ENCODE results near the gene HTR2A.

HTR2A gene

DNA sequence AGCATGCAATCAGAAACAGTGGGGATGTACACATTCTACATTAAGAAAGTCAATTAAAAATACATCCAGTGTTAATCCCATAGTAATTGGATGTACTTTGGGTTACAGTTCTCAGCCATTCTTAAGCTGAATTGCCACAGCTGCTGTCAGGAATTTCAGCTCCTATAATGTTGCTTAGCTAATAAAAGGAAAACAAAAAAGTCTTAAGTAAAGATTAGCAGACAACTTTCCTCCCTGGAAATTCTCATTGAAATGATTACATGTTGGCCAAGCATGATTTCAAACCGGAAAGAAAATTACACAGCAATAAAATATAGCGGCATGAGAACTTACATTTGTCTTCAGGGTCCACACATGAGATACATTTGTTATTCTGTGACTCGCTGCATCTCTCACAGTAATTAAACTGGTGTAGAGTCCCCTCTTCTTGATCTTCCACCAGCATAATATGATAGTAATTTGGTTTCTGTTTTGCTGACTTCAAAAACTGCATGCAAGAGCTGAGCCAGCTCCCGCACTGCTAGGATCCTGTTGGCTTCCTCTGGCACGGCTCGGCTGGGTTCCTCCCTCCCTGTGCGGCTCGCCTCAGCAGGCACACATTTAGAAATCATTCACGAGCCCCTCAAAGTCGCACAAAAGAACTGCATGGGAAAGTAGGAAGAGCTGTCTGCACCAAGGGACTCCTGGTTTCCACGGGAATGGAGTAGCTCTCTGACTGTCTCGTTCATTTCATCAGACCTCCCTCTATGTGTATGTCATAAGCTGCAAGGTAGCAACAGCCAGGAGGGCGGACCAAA, at the start of gene HTR2A:
Gene HTR2A, minus strand, starts transcription at position 713 of the 797 bp plus-strand sequence. CDS start 1,147 bp downstream, outside the sequence.
- no peak for DNase-seq (ENCODE audit: low read depth in 4 of 4, low spot score in 1 of 4)

DNA sequence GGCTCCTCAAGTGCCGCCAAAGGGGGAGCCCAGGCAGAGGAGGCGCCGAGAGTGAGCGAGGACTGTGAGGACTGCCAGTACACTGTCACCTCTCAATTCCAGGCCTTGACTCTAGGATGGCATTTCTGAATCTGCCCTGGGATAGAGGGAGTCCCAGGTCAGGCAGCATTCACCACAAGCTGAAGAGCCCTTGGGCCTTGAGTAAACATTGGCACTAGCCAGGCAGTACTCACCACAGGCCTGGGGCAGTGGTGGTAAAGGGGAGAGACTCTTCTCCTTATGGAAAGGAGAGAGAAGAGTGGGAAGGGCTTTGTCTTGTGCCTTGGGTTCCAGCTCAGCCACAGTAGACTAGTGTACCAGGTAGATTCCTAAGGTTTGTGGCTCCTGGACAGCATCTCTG, 39.7 kb upstream of the HTR2A start:
- no peak for DNase-seq (ENCODE audit: low read depth in 4 of 4, low spot score in 1 of 4)

DNA sequence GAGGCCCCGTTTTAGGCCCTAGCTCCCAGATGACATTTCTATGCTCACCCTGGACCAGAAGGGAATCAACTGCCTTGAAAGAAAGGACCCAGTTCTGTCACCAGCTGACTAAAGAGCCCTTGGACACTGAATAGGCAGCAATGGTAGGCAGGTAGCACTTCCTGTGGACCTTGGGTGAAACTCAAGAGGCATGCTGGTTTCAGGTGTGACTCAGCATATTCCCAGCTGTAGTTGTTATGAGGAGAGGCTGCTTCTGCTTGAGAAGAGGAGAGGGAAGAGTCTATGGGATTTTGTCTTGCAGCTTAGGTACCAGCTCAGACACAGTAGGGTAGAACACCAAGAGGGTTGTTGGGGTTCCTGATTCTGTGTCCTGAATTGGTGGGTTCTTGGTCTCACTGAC, 37.9 kb upstream of the HTR2A start:
- no peak for DNase-seq (ENCODE audit: low read depth in 4 of 4, low spot score in 1 of 4)

DNA sequence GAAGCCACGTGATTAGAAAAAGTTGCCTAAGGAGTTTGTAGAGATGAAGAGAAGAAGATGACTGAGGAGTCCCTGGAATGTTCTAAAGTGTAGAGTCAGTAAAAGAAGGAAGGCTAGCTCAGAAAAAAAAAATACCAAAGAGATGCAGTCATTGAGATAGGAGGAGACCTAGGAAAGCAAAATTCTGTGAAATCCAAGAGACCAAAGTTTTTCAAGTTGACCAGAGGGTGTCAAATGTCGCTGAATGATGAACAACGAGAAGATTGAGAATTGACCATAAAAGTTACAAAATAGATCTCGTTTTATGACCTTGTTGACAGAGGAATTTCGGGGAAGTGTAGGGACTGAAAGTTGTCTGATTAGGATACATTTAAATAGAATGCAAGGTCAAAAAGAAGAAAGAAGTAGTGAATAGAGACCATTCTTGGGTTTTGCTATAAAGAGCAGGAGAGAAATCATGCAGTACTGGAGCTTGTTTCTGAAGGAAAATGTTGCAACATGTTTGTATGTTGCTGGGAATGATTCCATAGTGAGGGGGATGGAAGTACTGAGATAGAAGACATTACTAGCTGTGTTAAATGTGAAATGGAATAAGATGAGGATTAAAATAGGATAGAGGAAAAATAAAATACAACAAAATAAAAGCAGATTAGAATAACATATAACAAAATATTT, 30.2 kb upstream of the HTR2A start:
- DNase-seq (ENCODE audit: low read depth in 4 of 4, low spot score in 1 of 4): no peak

DNA sequence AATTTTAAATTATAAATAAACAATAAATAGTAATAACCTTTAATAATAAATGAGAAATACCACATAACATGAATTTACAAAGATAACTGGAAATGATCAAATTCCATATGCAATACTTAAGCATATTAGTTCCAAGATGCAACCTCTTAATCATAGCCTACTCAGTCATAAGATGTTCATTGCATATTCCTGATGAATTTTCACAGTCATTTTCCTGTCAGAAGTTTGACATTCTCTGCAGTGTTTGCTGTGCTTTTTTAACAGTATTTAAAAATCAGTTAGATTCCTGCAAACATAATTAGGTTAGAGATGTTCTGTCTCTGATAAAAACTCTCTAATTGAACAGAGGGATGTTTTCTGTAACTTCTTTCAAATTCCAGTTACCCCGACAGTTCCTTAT, 28.6 kb upstream of the HTR2A start:
- DNase-seq (ENCODE audit: low read depth in 4 of 4, low spot score in 1 of 4): no peak

DNA sequence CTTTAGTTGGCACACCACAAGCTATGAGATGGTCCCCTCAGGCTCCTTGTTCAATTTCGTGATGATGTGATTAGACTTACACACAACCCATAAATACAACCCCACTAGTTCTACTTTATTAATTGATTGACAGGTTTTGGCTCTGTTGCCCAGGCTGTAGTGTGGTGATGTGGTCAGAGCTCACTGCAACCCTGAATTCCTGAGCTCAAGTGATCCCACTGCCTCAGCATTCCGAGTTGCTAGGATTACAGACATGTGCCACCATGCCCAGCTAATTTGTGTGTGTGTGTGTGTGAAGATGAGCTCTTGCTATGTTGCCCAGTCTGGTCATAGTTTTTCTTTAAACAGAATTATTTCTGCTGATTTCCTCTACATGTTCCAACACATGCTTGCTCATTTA, 17.5 kb upstream of the HTR2A start:
- no peak for DNase-seq (ENCODE audit: low read depth in 4 of 4, low spot score in 1 of 4)

DNA sequence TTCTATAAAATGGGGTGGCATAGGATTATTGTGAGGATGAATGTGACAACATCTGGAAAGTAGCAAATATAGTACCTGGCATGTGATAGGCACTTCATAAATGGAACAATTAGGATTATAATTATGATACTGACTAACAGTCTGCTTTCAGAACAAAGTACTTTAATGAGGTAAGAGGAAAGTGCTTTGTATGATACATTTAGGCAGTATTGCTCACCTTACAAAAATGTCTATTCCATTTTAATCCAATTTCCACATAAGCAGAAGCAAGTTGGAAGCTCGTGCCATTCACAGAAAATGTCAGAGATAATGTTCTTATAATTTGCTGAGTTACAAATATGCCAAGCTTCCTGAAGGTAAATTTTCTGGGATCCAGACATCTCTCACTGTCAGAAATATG, 16.9 kb upstream of the HTR2A start:
- DNase-seq (ENCODE audit: low read depth in 4 of 4, low spot score in 1 of 4): no peak

DNA sequence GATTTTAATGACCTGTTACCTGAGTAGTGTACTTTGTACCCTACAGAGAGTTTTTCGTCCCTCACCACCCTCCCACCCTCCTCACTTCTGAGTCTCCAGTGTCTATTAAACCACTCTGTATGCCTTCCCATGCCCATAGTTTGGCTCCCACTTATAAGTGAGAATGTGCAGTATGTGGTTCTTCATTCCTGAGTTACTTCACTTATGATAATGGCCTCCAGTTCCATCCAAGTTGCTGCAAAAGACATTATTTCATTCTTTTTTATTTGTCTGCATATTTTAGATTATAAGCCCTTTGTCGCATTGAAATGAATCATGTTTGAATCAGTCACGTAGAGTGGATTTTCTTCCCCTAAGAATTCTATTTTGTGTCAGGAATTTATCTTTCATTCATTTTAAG, 12.2 kb upstream of the HTR2A start:
- no peak for DNase-seq (ENCODE audit: low read depth in 4 of 4, low spot score in 1 of 4)

DNA sequence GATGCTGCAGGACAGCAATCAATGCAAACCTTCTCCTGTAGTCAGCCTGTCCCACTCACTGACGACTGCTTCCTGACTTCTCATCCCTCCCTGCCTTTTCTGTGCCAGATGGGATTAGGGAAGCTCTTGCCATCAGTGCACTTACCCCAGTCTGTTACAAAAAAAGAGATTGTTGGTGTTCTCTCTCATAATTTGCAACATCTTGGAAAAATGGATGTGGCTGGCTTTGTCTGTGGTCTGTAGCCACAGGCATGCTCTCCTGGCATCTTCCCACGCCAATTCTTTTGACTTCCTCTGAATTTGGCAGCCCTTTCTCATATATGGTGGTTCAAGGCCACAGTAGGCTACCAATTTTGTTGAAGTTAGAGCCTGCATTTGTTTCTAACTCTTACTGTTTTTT, 11.6 kb upstream of the HTR2A start:
- DNase-seq (ENCODE audit: low read depth in 4 of 4, low spot score in 1 of 4): no peak

DNA sequence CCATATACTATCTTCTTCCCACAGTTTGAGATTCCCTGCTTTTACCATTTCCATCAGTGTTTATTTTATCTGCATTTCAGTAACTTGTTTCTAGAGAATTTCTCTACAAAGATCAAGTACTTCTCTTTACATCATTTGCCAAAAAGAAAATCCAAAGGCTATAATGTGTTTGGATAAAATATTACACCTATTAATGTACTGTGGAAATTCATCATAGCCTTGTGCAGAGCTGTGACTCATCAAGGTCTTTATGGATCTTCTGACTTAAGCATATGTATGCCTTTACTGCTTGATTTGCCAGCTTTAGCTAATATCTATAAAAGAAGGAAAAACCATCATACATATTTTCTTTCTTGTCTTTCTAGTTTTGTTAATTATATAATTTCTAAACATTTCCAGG, 9.6 kb upstream of the HTR2A start:
- no peak for DNase-seq (ENCODE audit: low read depth in 4 of 4, low spot score in 1 of 4)

DNA sequence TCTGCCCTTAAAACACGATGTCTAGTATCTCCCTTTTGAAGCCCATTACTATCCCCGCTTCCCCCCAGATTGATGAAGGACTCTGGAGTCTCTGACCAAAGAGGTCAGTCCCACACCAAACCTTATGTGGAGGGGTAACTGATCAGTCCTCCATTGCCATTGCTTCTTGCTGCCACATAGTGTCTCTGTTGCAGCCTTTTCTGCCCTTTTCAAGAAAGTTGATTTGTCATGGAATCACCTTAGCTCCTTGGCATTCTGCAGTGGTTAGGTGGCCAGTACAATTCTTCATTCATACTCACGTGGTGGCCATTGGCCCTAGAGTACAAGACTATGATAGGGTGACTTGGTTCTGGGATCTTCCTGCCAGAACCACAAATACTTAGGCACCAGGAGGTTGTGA, 8.4 kb upstream of the HTR2A start:
- DNase-seq (ENCODE audit: low read depth in 4 of 4, low spot score in 1 of 4): no peak

DNA sequence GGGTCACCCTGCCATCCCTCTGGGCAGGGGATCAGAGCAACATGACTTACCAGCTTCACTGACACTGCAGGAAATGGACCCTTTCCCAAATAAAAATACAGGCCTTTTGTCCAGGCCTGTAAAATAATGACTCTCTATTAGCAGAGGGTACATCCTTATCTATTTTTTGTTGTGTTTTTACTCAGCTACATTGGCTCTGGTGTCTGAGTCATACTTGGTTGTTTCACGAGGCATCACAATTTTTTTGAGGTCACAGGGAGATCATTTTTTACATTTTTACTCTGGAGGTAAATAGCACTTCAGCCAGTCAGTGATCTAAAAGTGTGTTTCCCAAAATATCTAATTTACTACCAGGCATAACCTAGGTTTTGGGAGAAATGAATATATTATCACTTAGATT, 6.9 kb upstream of the HTR2A start:
- no peak for DNase-seq (ENCODE audit: low read depth in 4 of 4, low spot score in 1 of 4)

DNA sequence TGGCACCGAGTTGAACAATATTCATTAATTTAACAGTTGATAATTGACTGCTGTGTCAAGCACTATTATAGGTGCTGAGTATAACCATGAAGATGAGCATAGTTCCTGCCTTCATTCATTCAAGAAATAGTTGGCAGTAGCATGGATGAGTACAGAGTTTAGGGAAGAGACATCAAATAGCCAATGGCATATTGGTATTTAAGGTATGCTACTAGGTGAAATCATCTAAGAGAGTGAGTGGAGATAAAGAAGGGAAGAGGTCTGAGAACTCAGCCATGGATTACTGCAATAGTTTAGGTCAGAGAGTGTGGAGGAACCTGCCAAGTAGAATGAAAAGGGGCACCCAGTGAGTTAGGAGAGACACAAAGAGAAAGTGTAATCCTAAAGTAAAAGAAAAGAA, 4.9 kb upstream of the HTR2A start:
- no peak for DNase-seq (ENCODE audit: low read depth in 4 of 4, low spot score in 1 of 4)

DNA sequence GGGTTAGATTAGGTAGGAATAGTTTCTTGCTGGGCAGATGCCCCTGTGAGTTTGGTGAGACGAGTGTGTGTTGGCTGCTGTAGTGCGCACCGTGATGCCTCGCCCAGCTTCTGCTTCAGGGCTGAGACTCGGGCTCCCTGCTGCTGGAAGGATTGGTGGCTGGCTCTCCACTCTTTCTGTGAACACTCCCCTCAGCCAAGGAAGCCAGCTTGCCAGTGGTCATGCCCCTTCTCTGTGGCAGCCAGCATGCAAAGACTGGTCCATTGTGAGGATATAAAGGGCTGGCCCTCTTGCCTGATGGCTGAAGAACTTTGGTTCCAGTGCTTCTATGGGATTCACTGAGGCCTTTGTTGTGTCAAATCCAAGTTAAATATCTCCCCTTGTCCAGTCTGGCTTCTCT, 2.9 kb upstream of the HTR2A start:
- no peak for DNase-seq (ENCODE audit: low read depth in 4 of 4, low spot score in 1 of 4)

DNA sequence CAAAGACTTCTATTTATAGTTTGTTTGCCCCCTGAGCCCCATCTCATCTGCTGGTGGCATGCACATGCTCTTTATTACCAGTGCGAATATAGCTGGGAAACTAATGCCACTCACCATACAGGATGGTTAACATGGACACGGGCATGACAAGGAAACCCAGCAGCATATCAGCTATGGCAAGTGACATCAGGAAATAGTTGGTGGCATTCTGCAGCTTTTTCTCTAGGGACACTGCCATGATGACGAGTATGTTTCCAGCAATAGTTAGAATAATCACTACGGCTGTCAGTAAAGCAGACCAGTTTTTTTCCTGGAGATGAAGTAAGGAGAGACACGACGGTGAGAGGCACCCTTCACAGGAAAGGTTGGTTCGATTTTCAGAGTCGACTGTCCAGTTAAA, 1.5 kb downstream of the HTR2A start:
- DNase-seq (ENCODE audit: low read depth in 4 of 4, low spot score in 1 of 4): no peak

DNA sequence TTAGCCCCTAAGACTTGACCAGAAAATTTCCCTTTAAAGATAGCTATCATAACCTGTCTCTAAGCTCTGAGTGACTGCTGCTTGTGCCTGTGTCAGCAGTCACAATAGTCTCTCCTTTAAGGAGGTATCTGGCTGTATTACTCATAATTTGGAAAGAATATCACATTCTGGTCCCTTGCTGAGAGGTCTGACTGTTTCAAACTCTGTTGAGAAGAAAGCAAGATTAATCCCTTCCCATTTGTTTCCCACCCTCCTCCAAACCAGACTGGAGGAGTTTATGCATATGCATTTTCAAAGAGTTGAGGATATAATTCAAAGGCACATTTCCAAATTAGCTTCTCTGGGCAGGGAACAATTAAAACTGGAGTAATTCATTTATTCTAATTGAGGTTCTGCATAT, 2.3 kb downstream of the HTR2A start:
- no peak for DNase-seq (ENCODE audit: low read depth in 4 of 4, low spot score in 1 of 4)

DNA sequence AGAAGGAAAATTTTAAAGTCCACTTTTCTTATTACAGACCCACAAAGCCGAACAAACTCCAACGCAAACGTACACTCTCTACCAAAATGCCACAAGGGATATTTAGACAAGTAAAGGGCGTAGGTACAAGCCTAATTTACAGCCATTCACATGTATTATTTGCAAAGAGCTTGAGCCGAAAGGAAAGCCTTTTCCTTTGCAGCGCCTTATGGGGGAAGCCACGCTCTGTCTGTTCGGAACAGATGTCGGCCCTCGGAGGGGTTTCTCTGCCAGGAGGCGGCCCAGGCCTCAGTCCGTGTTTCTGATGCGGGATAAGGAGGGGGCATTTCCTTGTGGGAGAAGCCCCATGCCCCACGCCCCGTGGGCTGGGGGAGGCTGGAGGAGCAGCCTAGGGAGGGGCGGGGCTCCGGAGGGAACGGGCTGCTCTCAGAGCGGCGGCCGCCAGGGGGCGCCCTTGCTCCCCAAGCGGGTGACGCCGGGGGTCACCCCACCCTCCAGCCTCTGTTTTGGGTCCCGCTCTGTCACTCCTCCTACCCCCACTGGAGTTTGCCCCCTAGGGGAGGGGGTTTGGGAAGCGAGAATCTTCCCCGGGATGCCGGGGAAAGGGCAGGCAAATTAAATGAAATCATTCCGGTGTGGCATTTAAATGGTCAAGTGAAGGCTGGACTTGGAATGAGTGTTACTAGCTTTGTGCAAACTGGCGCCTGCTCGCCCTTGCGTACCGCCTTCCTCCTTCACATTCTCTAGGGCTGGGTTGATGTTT, 2.9 kb downstream of the HTR2A start:
- peak; percentile 5 to 60 (median 42) for DNase-seq (ENCODE audit: low read depth in 4 of 4, low spot score in 1 of 4)

DNA sequence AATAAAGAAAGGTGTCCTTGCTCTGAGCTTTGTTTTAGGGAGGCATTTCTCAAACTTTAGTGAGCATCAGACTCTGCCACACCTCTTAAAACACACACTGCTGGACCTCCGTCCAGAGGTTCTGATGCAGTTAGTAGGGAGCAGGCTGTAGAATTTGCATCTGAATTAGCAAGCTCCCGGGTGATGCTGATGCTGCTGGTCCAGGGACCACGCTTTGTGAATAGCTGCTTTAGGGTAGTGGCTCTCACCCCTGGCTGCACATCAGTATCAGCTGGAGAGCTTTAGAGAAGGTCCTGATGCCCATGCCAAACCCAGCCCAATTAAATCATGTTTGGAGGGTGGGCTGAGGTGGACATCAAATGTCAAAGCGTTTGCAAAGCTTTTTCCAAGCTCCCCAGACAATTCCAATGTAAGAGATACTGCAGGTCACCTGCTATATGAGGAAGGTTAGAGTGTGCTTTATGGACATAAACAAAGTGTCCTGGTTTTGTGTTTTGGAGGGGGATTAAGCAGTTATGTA, 3.6 kb downstream of the HTR2A start:
- no peak for DNase-seq (ENCODE audit: low read depth in 4 of 4, low spot score in 1 of 4)

DNA sequence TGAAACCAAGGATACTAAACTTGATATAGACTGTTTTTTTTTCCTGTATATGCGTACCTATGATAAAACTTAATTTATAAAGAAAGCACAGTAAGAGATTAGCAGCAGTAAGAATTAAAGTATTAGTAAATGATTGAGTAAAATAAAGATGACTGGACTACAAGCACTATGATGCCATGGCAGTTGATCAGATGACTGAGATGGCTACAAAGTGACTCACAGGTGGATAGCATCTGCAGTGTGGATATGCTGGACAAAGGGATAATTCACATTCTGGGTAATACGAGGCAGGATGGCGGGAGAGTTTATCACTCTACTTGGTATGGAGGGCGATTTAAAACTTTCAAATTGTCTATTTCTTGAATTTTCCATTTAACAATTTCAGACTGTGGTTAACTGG, 11.8 kb downstream of the HTR2A start:
- no peak for DNase-seq (ENCODE audit: low read depth in 4 of 4, low spot score in 1 of 4)

DNA sequence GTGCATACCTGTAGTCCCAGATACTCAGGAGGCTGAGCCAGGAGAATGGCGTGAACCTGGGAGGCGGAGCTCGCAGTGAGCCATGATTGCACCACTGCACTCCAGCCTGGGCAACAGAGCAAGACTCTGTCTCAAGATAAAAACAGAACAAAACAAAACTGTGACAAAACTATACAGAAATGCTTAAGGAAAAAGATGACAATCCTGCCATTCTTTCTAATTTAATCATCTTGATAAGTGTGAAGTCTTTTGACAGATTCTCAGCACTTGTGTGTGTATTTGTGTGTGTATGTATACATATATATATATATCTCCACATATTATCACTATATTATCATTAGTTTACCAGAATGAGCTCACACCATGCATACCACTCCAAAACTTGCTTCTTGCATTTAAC, 12.3 kb downstream of the HTR2A start:
- no peak for DNase-seq (ENCODE audit: low read depth in 4 of 4, low spot score in 1 of 4)

DNA sequence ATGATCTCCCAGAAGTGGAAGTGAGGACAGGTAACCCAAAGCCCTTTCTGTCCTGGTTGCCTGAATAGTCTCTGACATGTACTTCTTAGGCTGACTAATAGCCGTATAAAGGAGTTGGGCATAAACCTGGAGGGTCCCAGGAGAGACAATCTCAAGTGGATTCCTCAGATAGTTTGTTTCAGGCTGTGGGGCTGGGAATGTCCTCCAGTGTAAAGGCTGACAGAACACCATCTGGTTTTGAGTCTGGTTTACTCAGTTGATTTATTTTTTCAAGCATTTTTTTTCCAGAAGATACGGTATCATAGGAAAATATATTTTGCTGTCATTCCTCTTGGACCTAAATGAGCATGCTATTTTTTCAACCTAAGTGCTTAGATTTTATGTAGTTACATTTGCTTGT, 15.2 kb downstream of the HTR2A start:
- DNase-seq (ENCODE audit: low read depth in 4 of 4, low spot score in 1 of 4): no peak

DNA sequence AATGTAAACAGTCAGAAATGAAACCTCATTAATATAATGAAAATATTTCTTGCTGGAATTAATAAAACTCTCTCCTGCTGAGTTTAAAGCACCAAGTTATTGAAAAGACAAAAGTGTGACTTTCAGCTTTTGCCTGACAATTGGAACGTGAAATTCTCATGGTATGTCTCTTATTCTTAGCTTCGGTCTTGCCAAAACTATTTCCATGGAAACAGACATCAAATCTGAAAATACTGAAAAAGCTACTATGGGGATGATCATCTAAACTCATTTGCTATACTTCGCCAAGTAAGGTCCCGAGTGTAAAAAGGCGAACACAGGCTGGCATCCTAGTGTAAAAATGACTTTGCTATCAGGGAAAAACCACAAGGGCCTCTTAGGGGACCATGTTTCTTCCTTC, 22.8 kb downstream of the HTR2A start:
- DNase-seq (ENCODE audit: low read depth in 4 of 4, low spot score in 1 of 4): no peak
